Skeletal muscle cell (primary cell): ENCODE measurements around the gene F8A3.
"Not testable (repeated sequence)": the region's sequence is repeated elsewhere in the genome, so short reads cannot be mapped to it uniquely, and the experiment has no call there.

Source experiments
- DNase-seq: peaks from one replicate; pipeline ENCODE4 v3.0.0-alpha.2; 2010; ENCODE audit warnings: low read depth
- H3K4me3 ChIP-seq: 2 replicates; pipeline ENCODE4 v1.5.1; 2011; ENCODE audit warnings: low read depth, mild to moderate bottlenecking, control low read depth, low read length, moderate library complexity

Gene F8A3

GRCh38 chrX:155458471-155458870, at the start of gene F8A3:
Gene F8A3 (minus strand): TSS chrX:155458620. CDS start chrX:155458600, 20 bp downstream.
- not testable (repeated sequence) for DNase-seq, H3K4me3 ChIP-seq

- no peak for DNase-seq
- H3K4me3 ChIP-seq = no peak overlapping the region
These were observed 46.9 kb upstream of the F8A3 start for GRCh38 chrX:155505296-155505695.

GRCh38 chrX:155495134-155495533, 36.7 kb upstream of the F8A3 start:
- DNase-seq, H3K4me3 ChIP-seq: not testable (repeated sequence)

- DNase-seq, H3K4me3 ChIP-seq: not testable (repeated sequence)
These were observed 33.0 kb upstream of the F8A3 start for GRCh38 chrX:155491421-155491820.

GRCh38 chrX:155477136-155477535, 18.7 kb upstream of the F8A3 start:
- not testable (repeated sequence) for H3K4me3 ChIP-seq, DNase-seq

- DNase-seq, H3K4me3 ChIP-seq: not testable (repeated sequence)
These were observed 8.0 kb upstream of the F8A3 start for GRCh38 chrX:155466269-155466938.

GRCh38 chrX:155460501-155460900, 2.1 kb upstream of the F8A3 start:
- DNase-seq, H3K4me3 ChIP-seq: not testable (repeated sequence)

- H3K4me3 ChIP-seq, DNase-seq: not testable (repeated sequence)
These were observed 516 bp downstream of the F8A3 start for GRCh38 chrX:155457761-155458447.

- DNase-seq = no peak
- H3K4me3 ChIP-seq = no peak overlapping the region
These were observed 17.3 kb downstream of the F8A3 start for GRCh38 chrX:155441097-155441496.

- no peak for DNase-seq
- no peak overlapping the region for H3K4me3 ChIP-seq
These were observed 22.7 kb downstream of the F8A3 start for GRCh38 chrX:155435744-155436112.

GRCh38 chrX:155434906-155435743, 23.3 kb downstream of the F8A3 start:
- DNase-seq = no peak
- no peak overlapping the region for H3K4me3 ChIP-seq

- H3K4me3 ChIP-seq = no peak overlapping the region
- DNase-seq = no peak
These were observed 40.7 kb downstream of the F8A3 start for GRCh38 chrX:155417769-155418168.
